ENCODE data around the gene ZDHHC13.

DNA sequence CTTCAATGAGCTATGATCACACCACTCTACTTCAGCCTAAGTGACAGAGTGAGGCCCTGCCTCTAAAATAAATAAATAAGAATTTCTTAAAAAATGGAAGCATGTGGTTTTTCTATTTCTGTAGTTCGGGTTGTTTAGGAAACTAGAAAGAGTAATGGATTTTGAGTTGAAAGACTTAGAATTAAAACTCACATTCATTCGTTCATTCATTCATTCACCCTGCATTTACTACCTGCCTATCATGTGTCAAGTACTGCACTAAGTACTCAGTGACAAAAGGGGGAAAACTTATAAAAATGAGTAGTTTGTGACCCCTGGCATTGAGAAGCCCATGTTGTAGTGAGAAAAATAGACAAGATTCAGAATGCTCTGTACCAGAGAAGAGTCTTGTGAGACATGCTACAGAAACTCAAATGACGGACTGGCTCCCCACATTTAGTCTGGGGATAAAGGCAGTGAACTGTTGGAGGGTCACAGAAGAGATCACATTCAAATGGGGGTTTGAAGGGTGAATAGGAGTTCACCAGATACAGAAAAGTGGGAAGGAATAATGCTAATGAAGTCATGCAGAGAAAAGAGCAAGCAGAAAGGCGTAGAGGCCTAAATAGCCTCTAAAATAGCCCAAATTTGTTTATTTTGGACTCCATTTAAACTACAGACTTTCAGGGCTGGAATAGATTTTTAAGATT, 77.8 kb downstream of the ZDHHC13 start:
- TF ChIP-seq, protein P1, sequence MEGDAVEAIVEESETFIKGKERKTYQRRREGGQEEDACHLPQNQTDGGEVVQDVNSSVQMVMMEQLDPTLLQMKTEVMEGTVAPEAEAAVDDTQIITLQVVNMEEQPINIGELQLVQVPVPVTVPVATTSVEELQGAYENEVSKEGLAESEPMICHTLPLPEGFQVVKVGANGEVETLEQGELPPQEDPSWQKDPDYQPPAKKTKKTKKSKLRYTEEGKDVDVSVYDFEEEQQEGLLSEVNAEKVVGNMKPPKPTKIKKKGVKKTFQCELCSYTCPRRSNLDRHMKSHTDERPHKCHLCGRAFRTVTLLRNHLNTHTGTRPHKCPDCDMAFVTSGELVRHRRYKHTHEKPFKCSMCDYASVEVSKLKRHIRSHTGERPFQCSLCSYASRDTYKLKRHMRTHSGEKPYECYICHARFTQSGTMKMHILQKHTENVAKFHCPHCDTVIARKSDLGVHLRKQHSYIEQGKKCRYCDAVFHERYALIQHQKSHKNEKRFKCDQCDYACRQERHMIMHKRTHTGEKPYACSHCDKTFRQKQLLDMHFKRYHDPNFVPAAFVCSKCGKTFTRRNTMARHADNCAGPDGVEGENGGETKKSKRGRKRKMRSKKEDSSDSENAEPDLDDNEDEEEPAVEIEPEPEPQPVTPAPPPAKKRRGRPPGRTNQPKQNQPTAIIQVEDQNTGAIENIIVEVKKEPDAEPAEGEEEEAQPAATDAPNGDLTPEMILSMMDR (IDR thresholded peaks at IDR 0.05; ENCODE audit: low read length), result no peak
- TF ChIP-seq EZH2 (IDR thresholded peaks at IDR 0.05; ENCODE audit: borderline replicate concordance, low read length), result no peak

Data from OCI-LY1 (cell line).